GM23248 (cell line): ENCODE measurements around the gene HEATR5B.

Experiments used
- EZH2 ChIP-seq: fragments of 200-600 bp; sonication (generic); IDR thresholded peaks from 2 replicates; pipeline ENCODE4 v1.6.1; 2018; ENCODE audit warnings: antibody characterized with exemption, mild to moderate bottlenecking; ENCODE audit not compliant: insufficient read depth, poor library complexity, severe bottlenecking
- EZH2phosphoT487 ChIP-seq: fragments of 200-600 bp; sonication (generic); IDR thresholded peaks from 2 replicates; pipeline ENCODE4 v1.6.1; 2018; ENCODE audit warnings: antibody characterized with exemption, moderate library complexity, mild to moderate bottlenecking, low read depth; ENCODE audit not compliant: insufficient read depth

DNA sequence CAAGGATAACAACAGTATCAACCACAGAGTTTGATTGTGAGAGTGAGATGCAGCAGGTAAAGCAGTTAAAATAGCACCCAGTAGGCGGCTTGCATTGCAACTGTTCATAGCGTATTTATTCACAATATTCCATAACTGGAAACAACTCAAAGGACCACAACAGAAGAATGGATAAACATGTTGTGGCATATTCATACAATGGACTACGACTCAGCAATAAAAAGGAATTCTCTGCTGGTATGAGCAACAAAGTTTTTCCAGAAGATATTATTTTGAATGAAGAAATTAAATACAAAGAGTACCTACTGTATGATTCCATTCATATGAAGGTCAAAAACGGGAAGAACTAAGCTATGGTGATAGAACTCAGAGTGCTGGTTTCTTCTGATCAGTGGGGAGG lies 25.4 kb upstream of the HEATR5B start:
- TF ChIP-seq EZH2 (no peak), EZH2phosphoT487 (no peak)
